HS-5 (cell line): ENCODE measurements around the gene ASPM.

ENCODE experiments used
- DNase-seq: peaks from one replicate; pipeline ENCODE4 v3.0.0-alpha.2; 2012; ENCODE audit warnings: low read depth

Gene ASPM

DNA sequence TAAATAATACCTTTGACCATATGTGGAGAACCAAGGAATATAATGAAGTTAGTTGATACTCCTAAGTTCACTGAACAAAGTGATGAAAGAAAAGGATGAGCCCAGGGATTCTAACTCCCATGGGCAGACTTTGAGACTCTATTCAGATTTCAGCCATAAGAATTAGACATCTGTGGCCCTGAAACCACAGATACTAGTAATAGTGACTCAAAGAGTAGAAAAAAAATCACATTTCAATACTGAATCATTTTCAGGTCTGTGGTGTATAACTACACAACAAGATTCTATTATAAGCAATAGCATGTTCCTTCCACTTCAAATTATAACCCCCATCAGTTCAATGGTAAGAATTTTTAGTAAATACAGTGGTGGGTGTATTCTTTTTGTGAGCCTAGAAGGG, 63.0 kb downstream of the ASPM start:
- DNase-seq: no peak

DNA sequence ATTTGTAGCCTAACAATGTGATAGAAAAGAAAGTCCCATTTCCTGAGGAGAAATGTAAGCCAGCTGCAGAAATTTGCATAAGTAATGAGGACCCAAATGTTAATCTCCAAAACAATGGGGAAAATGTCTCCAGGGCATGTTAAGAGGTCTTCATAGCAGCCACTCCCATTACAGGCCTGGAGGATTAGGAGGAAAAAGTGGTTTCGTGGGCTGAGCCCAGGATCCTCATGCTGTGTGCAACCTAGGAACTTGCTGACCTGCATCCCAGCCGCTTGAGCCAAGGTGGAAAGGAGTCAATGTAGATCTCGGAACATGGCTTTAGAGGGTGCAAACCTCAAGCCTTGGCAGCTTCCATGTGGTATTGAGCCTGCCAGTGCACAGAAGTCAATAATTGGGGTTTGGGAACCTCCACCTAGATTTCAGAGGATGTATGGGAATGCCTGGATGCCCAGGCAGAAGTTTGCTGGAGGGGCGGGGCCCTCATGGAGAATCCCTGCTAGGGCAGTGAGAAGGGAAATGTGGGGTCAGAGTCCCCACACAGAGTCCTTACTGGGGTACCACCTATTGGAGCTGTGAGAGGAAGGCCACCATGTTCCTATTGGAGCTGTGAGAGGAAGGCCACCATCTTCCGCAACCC, 65.2 kb downstream of the ASPM start:
- no peak for DNase-seq

DNA sequence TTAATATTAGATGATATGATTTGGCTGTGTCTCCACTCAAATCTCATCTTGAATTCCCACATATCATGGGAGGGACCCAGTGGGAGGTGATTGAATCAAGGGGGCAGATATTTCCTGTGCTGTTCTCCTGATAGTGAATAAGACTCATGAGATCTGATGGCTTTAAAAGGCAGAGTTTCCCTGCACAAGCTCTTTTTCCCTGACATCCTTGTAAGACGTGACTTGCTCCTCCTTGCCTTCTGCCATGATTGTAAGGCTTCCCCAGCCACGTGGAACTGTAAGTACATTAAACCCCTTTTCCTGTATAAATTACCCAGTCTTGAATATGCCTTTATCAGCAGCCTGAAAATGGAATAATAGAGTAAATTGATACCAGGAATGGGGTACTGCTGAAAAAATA, 66.1 kb downstream of the ASPM start:
- DNase-seq: no peak

DNA sequence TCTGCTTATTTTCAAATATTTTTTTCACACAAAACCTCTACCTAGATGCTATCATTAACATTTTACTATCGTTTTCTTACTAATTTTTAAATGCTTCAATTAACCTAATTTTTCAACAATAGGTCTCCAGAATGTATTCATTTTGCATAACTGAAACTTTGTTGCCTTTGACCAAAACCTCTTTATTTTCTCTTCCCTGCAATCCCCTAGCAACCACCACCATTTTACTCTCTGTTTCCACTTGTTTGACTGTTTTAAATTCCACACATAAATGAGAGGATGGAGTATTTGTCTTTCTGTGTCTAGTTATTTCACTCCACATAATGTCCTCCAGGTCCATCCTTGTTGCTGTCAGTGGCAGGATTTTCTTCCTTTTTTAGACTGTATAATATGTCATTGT, 69.9 kb downstream of the ASPM start:
- DNase-seq: no peak

DNA sequence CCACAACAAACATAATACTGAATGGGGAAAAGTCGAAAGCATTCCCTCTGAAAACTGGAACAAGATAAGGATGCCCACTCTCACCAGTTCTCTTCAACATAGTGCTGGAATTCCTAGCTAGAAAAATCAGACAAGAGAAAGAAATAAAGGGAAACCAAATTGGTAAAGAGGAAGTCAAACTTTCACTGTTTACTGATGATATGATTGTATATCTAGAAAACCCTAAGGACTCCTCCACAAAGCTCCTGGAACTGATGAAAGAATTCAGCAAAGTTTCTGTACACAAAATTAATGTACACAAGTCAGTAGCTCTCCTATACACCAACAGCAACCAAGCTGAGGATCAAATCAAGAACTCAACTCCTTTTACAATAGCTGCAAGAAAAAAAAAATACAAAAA, 72.5 kb downstream of the ASPM start:
- no peak for DNase-seq

DNA sequence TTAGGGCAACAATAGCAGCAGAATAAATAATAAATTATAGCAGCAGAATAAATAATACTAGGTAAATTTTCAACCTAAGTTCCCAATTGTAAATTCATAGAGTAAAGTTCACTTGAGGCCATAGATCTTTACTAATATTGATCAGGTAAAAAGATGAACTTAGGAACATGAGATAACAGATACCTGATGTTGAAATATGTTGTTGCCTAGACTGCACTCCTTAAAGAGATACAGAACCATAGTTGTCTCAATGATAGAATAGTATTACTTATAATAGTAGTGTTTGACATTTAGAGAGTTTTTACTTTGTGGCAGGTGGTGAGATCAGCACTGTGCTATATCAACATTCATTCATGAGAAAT, 79.0 kb downstream of the ASPM start:
- DNase-seq: no peak

DNA sequence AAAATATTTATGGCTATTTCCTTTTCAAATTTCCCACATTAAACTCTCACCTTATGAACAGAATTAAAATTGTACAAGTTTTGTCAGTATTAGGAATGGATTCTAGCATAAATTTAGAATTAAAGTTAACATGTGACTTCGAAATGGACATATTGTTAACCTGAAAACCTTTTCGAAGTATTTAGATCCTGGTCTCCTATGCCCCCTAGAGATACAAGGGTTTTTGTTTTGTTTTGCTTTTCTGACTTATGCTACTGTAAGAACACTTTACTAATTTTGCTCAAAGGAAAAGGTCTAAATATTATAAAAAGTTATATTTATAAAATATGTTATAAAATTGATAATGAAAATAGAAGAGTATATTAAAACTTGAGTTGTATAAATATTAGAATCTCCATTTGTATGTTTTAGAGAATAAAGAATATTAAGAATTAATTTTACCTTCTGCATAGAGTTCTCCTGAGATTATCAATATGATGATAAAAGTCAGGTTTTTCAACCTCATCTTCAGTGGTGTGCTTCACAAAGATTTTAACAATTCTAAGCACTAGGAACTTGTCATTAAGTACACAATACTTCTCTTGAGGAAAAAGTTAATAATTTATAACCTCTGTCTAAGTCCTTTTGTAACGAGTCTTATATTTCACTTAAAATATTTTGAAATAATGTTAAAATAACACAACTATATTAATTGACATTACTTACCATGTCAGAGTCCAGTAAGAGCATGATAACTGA, 79.6 kb downstream of the ASPM start, which contains the start of gene F13B:
F13B (minus strand) TSS at position 542 of the 738 bp plus-strand sequence; CDS start at position 505, 37 bp downstream.
- no peak for DNase-seq

DNA sequence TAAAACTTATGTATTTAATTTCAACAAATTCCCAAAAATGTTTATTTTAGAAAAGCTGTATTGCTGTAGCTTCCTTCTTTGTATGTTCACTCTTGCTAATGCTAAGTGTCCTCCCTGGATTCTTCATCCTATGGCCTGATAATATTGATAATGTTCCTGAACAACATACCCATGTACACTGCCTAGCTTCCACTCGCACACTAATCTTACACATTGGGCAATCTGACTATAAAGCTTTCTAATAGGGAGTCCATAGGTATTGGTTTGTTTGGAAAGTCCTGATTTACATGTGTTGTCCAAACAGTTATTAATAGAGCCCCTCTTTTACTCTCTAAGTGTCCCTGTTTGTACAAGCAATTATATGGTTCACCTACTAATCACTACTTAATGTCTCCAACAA, 80.2 kb downstream of the ASPM start:
- DNase-seq: no peak

DNA sequence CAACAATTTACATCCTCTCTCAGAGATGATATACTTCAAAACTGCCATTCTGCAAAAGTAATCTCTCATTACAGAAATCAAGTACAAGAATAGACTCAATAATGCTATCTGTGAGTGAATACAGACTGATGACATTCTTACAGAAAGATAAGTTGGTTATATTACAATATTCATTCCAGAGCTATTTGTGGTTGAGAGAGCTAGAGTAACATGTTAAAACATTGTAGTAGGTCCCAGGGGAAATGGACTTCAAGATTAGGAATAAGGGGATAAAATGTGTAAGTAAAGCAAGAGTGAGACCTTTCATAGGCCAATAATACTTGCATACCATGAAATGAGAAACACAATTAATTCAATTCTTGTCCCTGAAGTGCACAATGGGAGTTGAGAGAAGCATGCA, 80.9 kb downstream of the ASPM start:
- no peak for DNase-seq

DNA sequence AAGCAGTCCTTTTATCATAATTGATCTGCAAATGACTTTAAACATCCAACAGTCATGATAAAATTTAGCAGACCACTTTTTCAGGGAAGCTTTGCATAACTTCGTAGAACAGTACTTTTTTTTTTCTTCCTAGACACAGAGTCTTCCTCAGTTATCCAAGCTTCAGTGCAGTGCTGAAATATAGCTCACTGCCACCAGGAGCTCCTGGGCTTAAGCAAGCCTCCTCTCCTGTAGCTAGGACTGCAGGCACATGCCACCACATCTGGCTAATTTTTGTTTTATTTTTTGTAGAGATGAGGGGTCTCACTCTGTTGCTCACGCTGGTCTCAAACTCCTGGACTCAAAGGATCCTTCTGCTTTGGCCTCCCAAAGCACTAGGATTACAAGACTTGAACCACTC, 83.3 kb downstream of the ASPM start:
- DNase-seq: no peak

DNA sequence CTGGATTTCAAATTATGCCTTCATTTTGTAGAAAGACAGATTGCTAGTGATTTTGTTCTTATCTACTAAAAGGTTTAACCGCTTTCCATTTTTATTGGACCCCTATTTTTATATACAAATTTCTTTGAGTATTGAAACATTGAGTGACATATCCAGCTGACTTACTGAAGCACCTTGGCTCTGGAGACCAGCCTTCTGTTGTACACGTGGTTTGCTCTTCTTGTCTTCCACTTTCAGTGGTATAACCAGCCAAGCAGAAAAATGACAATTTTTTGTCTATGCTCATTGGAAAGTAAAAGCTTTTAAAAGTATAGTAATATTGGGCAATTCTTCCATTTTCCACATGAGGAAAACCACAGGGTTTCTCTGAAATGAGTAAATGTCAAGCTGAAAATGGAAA, 83.8 kb downstream of the ASPM start:
- DNase-seq: no peak

DNA sequence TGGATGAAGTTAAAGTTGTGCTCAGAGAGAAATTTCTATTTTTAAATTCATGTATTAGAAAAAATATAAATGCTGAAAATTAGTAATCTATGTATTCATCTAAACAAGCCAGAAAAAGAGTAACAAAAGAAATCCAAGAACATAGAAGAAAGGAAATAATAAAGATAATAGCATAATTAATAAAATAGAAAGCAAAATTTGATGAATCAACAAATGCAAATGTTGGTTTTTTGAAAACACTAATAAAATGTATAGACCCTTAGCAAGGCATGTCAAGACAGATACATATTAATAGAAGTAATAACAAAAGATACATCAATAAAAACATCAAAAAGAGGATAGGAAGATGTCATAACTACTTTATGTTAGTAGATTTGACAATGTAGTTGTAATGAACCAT, 97.4 kb downstream of the ASPM start:
- no peak for DNase-seq

DNA sequence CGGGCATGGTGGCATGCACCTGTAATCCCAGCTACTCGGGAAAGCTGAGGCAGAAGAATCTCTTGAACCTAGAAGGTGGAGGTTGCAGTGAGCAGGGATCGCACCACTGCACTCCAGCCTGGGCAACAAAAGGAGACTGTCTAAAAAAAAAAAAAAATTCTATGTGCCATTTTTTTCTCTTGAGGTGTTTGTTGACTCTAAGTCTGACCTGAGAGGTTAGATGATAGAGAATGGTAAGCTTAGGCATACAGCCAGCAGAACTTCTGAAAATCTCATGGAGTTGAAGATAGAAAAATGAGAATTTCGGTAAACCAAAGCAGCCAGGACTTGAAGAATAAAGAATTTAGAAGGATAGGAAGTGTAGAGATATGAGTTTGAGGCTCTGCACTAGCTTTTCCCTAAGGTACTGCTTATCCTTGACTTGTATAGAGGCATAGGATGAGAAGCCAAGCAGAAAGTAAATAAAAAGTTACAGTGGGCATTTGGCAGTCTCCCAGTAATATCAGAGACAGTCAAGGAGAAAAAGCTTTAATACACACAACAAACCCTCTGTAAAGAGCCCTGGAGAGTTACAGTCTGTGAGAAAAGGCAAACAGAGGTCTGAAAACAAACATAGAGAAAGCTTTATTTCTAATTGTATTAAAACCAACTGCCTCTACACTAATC, 103.7 kb downstream of the ASPM start:
- no peak for DNase-seq

DNA sequence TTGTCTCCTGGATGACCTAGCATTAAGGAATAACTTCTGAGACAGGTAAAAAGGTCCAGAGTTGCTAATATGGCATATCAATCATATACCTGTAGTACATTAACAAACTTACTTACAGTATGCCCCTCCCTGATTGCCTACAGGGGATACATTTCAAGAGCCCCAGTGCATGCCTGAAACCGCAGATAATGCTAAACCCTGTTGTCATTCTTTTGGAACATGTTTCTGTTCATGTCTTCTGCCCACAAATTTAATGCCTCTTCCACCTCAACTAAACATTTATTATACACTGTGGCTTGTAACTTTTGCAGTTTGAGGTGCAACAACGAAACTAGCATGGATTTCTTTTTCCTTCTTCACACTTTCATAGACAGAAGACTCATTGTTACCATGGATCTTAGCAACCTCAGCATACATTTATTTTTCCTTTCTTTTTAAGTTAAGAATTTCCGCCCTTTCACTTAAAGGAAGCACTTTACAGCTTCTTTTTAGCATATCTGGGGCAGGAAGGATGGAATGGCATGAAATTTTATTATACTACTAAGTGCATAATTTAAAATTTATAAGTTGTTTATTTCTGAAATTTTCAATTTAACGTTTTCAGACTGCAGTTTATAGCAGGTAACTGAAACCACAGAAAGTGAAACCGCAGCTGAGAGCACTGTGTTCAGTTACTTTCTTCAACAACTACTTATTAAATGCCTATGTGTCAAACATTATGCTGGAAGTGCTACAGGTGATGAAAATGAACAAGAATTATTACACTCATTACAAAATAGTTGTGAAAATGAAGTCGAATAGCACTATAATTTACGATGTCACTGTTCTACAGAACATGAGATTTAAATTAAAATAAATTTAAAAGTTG, 104.7 kb downstream of the ASPM start:
- DNase-seq: no peak

DNA sequence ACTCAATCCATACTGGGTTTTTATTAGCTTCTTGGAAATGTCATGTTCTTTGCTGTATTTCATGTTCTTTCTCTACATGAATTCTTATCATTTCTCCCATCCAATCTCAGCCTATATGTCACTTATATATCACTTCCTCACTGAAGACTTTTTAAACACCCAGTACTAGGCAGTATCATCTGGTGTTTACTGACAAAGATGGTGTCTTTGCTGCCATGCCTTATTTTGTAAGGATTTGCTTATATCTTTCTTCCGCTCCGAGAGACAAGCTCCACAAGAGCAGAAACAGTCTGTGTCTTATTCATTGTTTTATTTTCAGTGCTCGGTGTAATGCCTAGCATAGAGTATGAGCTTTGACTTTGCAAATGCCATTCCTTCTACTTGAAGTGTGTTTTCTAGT, 109.6 kb downstream of the ASPM start:
- no peak for DNase-seq

DNA sequence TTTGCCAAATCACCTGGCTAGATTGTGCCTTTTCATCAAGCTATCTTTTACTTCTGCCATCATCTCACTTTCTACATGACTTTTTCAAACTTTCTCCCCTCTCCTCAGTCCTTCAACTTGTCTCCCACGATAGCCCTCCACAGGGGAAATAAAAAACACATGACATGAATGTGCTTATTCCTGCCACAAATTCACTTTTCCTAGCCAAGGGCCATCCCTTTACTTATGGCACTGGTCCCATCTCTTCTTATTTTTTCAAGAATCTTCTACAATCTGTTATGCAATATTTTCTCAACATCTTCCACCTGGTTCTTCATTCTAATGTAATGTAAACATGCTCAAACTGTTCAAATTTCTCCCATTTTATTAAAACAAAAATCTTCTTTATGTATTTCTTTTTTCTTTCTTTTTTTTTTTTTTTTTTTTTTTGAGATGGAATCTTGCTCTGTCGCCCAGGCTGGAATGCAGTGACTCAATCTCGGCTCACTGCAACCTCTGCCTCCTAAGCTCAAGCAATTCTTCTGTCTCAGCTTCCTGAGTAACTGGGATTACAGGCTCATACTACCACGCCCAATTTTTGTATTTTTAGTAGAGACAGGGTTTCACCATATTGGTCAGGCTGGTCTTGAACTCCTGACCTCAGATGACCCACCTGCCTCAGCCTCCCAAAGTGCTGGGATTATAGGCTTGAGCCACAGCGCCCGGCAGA, 111.7 kb downstream of the ASPM start:
- peak; percentile 60 for DNase-seq
